NCI-H128 (cell line): Measurements from ENCODE around the gene PRR33.

Experiments used
- DNase-seq: peaks from one replicate; lab custom pipeline; 2025; ENCODE audit not compliant: unreplicated experiment; lab: John Stamatoyannopoulos, UW

PRR33 gene

GRCh38 chr11:1916986-1917522, 25.4 kb upstream of the PRR33 start:
- no peak for DNase-seq

- no peak for DNase-seq
These were observed 24.7 kb upstream of the PRR33 start for GRCh38 chr11:1916132-1916985.

- no peak for DNase-seq
These were observed 24.1 kb upstream of the PRR33 start for GRCh38 chr11:1915795-1916131.

GRCh38 chr11:1913271-1914060, 21.8 kb upstream of the PRR33 start:
- DNase-seq = no peak

- DNase-seq = no peak
These were observed 20.7 kb upstream of the PRR33 start for GRCh38 chr11:1912289-1912878.

GRCh38 chr11:1909524-1909923, 17.8 kb upstream of the PRR33 start:
- no peak for DNase-seq

GRCh38 chr11:1908618-1909017, 16.9 kb upstream of the PRR33 start:
- no peak for DNase-seq

GRCh38 chr11:1906611-1907423, 15.1 kb upstream of the PRR33 start:
- no peak for DNase-seq

GRCh38 chr11:1906181-1906580, 14.5 kb upstream of the PRR33 start:
- no peak for DNase-seq

GRCh38 chr11:1899686-1900085, 8.0 kb upstream of the PRR33 start:
- DNase-seq = no peak

GRCh38 chr11:1899090-1899489, 7.4 kb upstream of the PRR33 start:
- no peak for DNase-seq

- no peak for DNase-seq
These were observed 5.2 kb upstream of the PRR33 start for GRCh38 chr11:1896923-1897322.

GRCh38 chr11:1896468-1896867, 4.8 kb upstream of the PRR33 start:
- no peak for DNase-seq

GRCh38 chr11:1894759-1895158, 3.1 kb upstream of the PRR33 start:
- no peak for DNase-seq

GRCh38 chr11:1893581-1894359, 2.1 kb upstream of the PRR33 start:
- no peak for DNase-seq

- no peak for DNase-seq
These were observed 863 bp upstream of the PRR33 start for GRCh38 chr11:1892558-1892957.

GRCh38 chr11:1892116-1892515, 421 bp upstream of the PRR33 start:
- no peak for DNase-seq

GRCh38 chr11:1890856-1891830, 552 bp downstream of the PRR33 start:
- no peak for DNase-seq
